Globus pallidus (tissue), 1 donor: ENCODE data around the gene PIK3CD.

ENCODE experiments used
- DNase-seq: peaks from one replicate; pipeline ENCODE4 v3.0.0-alpha.2; 2015; ENCODE audit warnings: low spot score

Gene PIK3CD

DNA sequence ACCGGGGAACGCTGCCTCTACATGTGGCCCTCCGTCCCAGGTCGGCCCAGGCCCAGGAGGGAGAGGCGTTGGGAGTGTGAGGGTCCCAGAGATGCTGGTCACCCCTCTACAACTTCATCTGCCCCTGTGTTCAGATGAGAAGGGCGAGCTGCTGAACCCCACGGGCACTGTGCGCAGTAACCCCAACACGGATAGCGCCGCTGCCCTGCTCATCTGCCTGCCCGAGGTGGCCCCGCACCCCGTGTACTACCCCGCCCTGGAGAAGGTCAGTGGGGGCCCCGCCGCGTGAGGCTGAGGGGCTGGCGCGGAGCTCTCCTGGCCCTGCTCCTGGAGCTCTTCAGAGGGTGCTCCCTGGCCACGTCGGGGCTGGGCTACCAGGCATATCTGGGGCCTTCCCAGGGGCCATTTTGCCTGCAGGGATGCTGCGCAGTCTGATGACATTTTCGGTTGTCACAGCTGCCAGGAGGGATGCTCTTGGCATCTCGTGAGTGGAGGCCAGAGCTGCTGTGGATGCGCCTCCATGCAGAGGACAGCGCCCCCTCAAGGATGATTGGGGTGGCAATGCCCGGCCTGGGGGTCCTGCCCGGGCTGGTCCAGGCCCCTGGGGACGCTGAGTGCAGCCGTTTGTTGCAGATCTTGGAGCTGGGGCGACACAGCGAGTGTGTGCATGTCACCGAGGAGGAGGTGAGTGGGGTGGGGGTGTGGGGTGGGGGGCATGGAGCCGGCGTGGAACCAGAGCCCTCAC is 68.6 kb downstream of the PIK3CD start:
- no peak for DNase-seq

DNA sequence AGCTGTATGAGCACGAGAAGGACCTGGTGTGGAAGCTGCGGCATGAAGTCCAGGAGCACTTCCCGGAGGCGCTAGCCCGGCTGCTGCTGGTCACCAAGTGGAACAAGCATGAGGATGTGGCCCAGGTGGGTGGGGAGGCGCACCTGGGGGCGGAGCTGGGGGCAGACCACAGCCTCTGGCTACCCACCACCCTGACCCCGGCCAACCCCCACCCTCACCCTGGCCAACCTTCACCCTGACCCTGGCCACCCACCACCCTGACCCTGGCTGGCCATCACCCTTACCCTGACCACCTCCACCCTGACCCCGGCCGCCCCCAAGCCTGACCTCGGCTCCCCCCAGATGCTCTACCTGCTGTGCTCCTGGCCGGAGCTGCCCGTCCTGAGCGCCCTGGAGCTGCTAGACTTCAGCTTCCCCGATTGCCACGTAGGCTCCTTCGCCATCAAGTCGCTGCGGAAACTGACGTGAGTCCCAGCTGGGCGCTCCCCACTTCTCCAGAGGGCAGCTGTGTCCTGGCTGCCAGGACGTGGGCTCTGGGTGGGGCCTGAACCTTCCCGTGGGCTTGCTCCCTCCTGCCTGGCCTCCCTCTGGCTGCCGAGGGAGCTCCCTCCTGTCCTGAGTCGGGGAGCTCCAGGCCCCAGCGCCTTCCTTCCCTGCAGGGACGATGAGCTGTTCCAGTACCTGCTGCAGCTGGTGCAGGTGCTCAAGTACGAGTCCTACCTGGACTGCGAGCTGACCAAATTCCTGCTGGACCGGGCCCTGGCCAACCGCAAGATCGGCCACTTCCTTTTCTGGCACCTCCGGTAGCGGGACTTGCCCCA is 69.5 kb downstream of the PIK3CD start:
- no peak for DNase-seq

DNA sequence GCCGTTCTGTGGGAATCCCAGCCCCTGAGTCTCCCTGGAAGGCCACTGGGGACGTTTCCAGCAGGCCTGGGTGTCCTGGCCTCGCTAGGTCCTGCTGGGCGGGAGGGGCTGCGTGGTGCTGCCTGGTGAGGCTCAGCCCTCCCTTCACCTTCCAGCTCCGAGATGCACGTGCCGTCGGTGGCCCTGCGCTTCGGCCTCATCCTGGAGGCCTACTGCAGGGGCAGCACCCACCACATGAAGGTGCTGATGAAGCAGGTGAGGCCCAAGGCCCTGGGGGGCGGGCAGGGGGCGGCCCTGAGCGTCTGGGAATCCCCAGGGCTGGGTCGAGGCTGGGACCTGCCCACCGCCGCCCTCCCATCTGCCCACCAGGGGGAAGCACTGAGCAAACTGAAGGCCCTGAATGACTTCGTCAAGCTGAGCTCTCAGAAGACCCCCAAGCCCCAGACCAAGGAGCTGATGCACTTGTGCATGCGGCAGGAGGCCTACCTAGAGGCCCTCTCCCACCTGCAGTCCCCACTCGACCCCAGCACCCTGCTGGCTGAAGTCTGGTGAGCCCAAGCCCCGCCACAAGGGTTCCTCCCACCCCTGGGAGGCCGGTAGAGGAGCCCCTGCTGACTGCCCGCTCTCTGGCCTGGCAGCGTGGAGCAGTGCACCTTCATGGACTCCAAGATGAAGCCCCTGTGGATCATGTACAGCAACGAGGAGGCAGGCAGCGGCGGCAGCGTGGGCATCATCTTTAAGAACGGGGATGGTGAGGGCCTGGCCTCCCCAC is 70.3 kb downstream of the PIK3CD start:
- DNase-seq, result no peak

DNA sequence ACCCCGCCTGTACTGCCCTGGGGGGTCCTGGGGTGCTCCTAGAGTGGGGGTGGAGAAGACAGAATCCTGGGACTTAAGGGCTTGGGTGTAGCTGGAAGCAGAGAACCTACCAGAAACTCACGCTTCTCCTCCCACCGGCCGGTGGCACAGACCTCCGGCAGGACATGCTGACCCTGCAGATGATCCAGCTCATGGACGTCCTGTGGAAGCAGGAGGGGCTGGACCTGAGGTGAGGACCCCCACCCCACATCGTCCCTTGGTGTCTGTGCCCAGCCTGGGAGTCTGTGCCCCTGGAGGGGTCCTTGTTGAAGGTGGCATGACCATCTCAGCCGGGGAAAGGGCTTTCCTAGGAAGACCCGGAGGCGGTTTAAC is 70.8 kb downstream of the PIK3CD start:
- DNase-seq, result no peak

DNA sequence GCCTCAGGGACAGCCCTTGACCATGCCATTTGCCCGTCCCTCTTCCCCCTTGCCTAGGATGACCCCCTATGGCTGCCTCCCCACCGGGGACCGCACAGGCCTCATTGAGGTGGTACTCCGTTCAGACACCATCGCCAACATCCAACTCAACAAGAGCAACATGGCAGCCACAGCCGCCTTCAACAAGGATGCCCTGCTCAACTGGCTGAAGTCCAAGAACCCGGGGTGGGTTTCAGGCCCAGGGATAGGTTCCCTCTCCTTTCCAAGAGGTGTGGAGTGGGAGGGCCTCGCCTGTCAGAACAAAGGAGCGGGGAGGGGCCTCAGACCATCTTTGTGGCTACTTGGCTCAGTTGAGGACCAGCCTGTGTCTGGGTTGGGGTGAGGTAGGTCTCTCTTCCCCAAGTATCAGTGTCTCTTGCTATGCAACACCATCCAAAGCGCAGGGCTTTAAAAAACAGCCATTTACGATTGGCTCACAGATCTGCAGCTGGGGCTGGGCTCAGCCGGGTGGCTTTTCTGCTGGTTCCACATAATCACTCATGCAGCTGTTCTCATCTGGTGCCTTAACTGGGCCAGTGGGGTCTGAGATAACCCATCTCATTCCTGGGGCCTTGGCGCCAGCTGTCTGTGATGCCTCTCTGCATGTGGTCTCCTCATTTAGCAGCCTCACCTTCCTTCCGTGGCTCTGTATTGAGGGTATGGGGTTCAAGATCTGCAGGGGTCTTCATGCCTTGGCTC is 71.7 kb downstream of the PIK3CD start:
- DNase-seq, result no peak

DNA sequence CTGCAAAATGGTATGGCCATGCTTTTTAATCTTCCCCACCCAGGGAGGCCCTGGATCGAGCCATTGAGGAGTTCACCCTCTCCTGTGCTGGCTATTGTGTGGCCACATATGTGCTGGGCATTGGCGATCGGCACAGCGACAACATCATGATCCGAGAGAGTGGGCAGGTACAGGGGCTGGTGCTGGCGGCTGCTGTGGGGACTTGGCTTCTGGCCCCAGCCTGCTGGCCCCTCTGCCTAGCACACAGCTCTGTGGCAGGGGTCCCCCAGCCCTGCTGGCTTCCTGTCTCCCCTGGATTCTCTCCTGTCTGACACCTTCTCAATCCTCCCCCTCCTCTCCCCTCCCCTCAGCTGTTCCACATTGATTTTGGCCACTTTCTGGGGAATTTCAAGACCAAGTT is 72.4 kb downstream of the PIK3CD start:
- DNase-seq, result no peak

DNA sequence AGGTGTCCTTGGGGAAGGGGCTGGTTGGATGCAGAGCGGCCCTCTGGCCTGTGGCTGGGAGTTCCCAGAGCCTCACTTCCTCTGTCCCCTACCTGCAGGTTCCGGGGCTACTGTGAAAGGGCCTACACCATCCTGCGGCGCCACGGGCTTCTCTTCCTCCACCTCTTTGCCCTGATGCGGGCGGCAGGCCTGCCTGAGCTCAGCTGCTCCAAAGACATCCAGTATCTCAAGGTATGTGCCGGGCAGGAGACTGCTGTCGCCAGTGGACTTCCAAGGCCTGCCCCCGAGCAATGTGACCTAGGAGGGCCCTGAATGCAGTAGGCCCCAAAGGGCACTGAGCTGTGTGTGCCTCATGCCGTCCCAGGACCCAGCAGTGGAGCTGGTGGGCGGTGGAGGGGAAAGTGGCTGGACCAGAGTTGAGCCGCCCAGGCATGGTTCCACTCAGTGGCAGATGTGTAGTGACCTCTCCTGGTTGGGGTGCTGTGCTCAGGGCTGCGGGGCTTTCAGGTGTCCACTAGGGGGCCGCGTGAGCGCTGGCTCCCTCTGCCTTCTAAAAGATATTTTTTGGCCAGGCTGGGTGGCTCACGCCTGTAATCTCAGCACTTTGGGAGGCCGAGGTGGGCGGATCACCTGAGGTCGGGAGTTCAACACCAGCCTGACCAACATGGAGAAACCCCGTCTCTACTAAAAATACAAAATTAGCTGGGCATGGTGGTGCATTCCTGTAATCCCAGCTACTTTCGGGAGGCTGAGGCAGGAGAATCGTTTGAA is 73.4 kb downstream of the PIK3CD start:
- no peak for DNase-seq

DNA sequence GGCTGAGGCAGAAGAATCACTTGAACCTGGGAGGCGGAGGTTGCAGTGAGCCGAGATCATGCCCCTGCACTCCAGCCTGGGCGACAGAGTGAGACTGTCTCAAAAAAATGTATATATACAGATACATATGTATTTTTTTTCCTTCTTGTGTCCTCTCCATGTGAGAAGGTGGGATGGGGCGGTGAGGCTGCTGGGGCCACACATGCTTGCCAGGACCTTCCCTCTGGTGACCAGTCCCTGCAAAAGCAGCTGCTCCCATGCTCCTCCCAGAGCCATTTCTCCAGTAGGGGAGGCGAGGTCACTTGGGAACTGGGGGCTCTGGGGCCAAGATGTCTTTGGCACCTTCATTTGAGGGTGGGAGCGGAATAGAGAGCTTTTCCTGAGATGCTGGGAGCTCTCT is 74.9 kb downstream of the PIK3CD start:
- no peak for DNase-seq

DNA sequence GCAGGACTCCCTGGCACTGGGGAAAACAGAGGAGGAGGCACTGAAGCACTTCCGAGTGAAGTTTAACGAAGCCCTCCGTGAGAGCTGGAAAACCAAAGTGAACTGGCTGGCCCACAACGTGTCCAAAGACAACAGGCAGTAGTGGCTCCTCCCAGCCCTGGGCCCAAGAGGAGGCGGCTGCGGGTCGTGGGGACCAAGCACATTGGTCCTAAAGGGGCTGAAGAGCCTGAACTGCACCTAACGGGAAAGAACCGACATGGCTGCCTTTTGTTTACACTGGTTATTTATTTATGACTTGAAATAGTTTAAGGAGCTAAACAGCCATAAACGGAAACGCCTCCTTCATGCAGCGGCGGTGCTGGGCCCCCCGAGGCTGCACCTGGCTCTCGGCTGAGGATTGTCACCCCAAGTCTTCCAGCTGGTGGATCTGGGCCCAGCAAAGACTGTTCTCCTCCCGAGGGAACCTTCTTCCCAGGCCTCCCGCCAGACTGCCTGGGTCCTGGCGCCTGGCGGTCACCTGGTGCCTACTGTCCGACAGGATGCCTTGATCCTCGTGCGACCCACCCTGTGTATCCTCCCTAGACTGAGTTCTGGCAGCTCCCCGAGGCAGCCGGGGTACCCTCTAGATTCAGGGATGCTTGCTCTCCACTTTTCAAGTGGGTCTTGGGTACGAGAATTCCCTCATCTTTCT is 75.5 kb downstream of the PIK3CD start:
- no peak for DNase-seq

DNA sequence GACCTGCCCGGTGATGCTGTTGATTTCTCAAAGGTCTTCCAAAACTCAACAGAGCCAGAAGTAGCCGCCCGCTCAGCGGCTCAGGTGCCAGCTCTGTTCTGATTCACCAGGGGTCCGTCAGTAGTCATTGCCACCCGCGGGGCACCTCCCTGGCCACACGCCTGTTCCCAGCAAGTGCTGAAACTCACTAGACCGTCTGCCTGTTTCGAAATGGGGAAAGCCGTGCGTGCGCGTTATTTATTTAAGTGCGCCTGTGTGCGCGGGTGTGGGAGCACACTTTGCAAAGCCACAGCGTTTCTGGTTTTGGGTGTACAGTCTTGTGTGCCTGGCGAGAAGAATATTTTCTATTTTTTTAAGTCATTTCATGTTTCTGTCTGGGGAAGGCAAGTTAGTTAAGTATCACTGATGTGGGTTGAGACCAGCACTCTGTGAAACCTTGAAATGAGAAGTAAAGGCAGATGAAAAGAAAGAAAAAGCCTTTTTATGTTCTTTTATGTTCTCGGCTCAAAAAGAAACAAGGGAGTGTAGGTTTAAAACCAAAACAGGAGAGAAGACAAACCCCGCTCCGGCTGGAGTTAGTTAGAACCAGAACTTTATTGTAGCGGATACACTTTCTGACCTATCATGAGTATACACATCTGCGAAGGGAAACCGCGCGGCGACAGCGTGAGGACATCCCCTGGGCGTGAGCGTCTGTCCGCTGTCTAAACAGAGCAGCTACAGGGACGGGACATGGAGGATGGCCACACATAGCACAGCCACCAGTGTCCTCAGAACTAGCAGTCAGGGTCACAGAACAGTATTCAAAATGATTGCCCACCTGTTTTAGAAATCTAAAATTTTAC is 77.1 kb downstream of the PIK3CD start:
- no peak for DNase-seq

DNA sequence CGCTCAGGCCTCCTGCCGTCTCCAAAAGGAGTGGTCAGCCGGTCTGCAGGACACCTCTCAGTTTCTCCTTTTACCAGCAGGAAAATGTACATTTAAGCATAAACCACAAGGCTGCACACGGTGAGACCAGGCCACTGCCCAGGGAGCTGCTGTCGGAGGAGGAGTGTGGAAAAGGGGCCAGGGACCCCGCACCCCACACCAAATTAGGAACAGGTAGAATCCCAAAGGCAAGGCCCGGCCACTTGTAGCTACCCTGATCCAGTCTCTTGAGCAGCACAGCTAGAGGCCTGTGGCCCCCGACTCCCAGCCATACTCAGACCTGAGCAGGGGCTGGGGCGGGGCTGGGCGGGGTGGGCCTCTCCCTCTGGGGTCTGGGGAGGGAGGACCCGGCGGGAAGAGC is 78.0 kb downstream of the PIK3CD start:
- no peak for DNase-seq

DNA sequence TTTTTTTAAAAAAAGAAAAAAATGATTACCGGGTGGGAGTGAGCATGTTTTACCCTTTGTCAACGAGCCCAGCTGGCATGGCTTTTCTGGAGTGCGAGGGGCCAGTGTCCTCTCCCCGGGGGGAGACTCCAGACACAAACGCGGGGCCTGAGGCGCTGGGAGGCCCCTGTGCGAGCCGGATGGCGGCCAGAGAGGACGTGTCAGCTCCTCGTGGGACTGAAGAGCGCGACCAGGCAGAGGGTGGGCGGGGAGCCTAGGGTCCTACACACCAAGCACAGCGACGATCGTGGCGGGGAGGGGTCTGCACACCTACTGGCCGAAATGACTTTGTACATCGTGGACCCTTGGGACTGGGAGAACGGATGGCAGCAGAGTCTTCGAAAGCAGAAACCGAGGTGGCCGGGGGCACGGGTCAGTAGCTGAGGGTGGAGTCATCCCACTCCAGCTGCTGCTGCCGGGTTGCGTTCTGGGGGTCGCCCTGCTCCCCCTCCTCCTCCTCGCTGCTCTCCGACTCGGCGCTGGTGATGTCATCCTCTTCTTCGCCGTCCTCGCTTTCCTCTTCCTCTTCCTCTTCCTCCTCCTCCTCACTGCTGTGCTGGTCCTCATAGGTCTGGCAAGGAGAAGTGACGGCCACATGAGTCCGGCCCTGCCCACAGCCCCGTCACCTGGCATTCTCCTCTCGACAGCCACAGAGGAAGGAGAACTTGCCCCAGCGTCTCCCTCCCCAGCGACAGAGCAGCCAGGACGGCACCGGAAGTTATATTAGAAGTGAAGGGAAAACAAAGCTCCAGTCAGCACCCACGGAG is 78.8 kb downstream of the PIK3CD start:
- peak; percentile 36 for DNase-seq

DNA sequence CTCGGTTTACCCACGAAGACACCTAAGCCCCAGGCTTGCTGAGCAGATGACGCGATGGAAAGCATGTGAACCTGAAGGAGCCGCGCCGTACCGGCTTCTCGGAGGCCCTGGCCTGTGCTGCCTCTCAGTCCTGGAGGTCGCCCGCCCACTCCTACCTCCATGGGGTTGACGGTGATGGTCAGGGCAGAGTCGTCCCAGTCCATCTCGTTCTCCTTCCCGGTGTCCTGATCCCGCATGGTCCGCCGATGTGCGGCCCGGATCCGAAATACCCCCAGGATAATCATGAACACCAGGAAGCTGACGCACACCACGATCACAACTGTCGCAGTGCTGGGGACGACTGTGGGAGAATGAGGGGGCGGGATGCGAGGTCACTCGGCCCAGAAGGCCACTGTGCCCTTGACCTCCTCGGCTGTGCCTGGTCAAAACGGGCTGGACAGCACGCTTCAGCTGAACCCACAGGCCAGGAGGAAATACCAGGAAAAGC is 79.6 kb downstream of the PIK3CD start:
- DNase-seq, result no peak

DNA sequence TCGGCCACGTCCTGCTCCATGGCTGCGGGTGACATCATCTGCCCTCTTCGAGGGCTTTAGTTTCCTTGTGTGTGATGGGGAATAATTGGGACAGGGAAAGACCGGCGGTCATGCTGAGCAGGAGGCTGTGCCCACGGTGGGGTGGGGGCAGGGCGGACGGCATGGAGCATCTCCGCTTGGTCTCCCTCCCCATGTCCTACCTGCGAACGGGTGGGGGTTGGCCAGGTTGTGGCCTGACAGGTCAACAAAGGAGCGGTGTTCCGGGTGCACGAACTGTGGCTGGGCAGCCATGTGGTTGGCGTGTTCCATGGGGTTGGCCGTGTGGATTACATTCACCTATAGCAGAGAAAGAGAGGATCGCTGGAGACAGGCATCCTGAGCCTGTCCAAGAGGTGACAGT is 80.0 kb downstream of the PIK3CD start:
- DNase-seq, result no peak

DNA sequence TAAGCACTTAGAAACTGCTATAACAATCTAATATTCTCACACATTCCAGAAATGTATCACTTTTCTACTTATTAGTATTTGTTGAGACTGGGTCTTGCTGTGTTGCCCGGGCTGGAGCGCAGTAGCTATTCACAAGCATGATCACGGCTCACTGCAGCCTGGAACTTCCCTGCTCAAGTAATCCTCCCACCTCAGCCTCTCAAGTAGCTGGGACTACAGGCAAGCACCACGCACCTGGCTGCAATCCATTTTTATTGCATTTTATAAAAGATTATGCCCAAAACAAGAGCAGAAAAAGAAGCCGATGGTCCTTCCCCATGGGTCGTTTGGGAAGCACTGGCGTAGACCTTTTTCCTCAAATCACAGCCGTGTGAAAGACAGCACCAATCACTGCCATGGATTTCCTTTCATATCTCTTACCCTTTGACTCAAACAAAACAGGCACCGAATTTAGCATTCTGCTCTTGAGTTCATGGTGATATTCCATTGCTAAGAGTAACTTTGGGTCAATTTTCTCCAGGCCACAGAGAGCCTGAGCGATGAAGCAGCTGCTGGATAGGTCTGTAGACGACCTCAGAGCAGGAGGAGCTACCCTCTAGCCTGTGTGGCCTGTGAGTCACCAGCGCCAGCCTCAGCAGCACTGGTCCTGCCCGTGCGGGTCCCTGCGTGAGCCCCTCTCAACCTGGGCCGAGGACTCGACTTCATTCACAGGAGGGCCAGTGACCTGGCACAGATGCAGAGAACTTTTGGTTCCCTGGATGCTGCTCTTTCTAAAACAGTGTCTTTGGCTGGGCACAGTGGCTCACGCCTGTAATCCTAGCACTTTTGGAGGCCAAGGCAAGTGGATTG is 80.8 kb downstream of the PIK3CD start:
- DNase-seq, result no peak

DNA sequence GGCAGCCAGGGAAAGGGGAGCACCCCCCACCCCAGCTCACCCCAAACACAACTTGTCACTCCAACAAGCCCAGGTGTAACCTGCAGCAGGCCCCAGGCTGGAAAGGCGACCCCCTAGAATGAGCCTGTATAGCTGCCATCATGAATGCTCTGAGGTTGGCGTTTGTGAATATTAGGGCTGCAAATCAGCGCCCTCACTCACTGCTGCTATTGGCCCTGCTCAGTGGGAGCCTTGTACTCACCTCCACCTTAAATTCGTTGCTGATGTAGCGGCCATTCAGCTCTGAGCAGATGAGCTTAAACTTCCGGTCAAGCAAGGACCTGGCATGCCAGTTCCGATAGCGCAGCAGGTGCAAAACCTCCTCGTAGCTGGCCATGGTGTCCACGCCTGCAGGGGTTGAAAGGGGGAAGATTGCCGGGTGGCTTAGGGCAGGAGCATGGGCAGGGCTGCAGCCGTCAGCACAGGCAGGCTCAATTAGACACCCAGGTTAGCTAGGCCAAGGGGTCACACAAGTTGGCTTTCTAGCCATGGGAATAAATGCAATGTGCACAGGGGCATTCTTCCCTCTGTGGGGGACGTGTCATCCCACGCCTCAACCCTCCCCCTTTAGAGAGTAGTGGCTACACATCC is 81.7 kb downstream of the PIK3CD start:
- DNase-seq, result no peak

DNA sequence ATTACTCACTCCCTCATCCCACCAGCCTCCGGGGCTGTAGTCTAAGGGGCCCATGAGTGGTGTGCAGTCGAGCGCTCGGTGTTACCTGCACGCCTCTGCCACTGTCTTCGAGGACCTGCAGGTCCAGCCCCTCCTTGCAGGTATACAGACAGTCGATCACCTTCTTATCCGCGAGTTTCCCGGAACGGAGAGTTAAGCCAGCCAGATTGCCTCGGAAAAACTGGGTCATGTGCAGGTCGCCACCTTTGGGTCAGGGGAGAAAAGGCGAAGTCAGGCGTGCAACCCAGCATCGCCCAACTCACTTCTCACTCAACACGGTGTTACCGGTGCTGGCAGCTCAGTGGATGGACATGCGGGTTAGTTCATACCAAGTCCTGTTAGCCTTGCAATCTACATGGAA is 84.3 kb downstream of the PIK3CD start:
- no peak for DNase-seq
